B cell (primary cell): ENCODE measurements around the gene RNH1. TPM values are rescaled to one million over a fixed set of nuclear protein-coding genes. Genes with fewer than 3 reads are reported as not detected.

Experiments used
- ATAC-seq: fragments of 200-7000 bp; cut with Tn5 transposase; one replicate; pipeline ENCODE4 v1.10.0; 2021; ENCODE audit warnings: low read depth, mild to moderate bottlenecking, moderate number of reproducible peaks, moderate library complexity
- CTCF ChIA-PET: fragments of 350-600 bp; sonication (Branson Sonifier 250); formaldehyde crosslinking; loops from one replicate; lab custom pipeline; 2021; ENCODE audit warnings: antibody characterized with exemption, inconsistent platforms; lab: Charles Lee
- POLR2A ChIA-PET: fragments of 350-600 bp; sonication (Branson Sonifier 250); formaldehyde crosslinking; loops from one replicate; lab custom pipeline; 2021; ENCODE audit warnings: antibody characterized with exemption; lab: Charles Lee
- DNase-seq: peaks from one replicate; pipeline ENCODE4 v3.0.0; 2013
- H2AFZ ChIP-seq: 2 replicates; pipeline ENCODE4 v1.6.1; 2012; ENCODE audit warnings: mild to moderate bottlenecking, low read depth, low read length; ENCODE audit not compliant: insufficient read depth, poor library complexity, severe bottlenecking
- H3K27ac ChIP-seq, 2 donors: 1 replicate in 1 of 2; 2 replicates in 1 of 2; pipeline ENCODE4 v1.5.1; 2012 to 2013; ENCODE audit warnings: low read length in 2 of 2, mild to moderate bottlenecking in 2 of 2, moderate library complexity in 1 of 2
- H3K27me3 ChIP-seq, 4 experiments: fragments of 200-600 bp in 1 of 4; sonication (generic) in 1 of 4; replicated peaks in 1 of 4; 1 replicate in 2 of 4; 2 replicates in 2 of 4; pipeline versions ENCODE4 v1.6.1 to v1.7.0; 2013 to 2016; ENCODE audit warnings: low read length in 3 of 4, mild to moderate bottlenecking in 2 of 4, mixed read lengths in 1 of 4, moderate library complexity in 1 of 4; ENCODE audit not compliant: insufficient read depth in 4 of 4, control insufficient read depth in 3 of 4; ENCODE audit errors: control extremely low read depth in 1 of 4
- H3K36me3 ChIP-seq, 2 experiments: replicated peaks in 1 of 2; 1 replicate in 1 of 2; 2 replicates in 1 of 2; pipeline versions ENCODE4 v1.6.1 to v1.7.1; 2013; ENCODE audit warnings: low read length in 1 of 2; ENCODE audit not compliant: insufficient read depth in 2 of 2, control insufficient read depth in 1 of 2; ENCODE audit errors: control extremely low read depth in 1 of 2, extremely low read depth in 1 of 2
- H3K4me1 ChIP-seq, 2 donors: fragments of 200-600 bp in 1 of 2; sonication (generic) in 1 of 2; 1 replicate in 1 of 2; 2 replicates in 1 of 2; pipeline versions ENCODE4 v1.5.1 to v1.6.1; 2013 to 2017; ENCODE audit warnings: low read length in 2 of 2; ENCODE audit not compliant: control insufficient read depth in 2 of 2, insufficient read depth in 2 of 2
- H3K4me2 ChIP-seq: replicated peaks from 2 replicates; pipeline ENCODE3; 2012; ENCODE audit warnings: mild to moderate bottlenecking, low read depth, low read length; ENCODE audit not compliant: poor library complexity, severe bottlenecking
- H3K4me3 ChIP-seq, 5 experiments: fragments of 200-600 bp in 1 of 5; sonication (generic) in 1 of 5; 1 replicate in 3 of 5; 2 replicates in 2 of 5; pipeline versions ENCODE4 v1.5.1 to v1.7.0; 2011 to 2016; ENCODE audit warnings: low read length in 4 of 5, mild to moderate bottlenecking in 4 of 5, low read depth in 2 of 5, control low read depth in 1 of 5, moderate library complexity in 1 of 5; ENCODE audit not compliant: insufficient read depth in 1 of 5; ENCODE audit errors: control extremely low read depth in 1 of 5, extremely low read depth in 1 of 5
- H3K79me2 ChIP-seq: fragments of 200-600 bp; sonication (generic); one replicate; pipeline ENCODE4 v1.6.0; 2016; ENCODE audit warnings: low read length; ENCODE audit not compliant: control insufficient read depth, insufficient read depth
- H3K9ac ChIP-seq: fragments of 200-600 bp; sonication (generic); 2 replicates; pipeline ENCODE4 v1.6.1; 2017; ENCODE audit warnings: mild to moderate bottlenecking, low read length, moderate library complexity
- H3K9me3 ChIP-seq, 3 donors: one replicate each; pipeline versions ENCODE4 v1.6.1 to v1.7.1; 2013; ENCODE audit warnings: low read length in 2 of 3; ENCODE audit not compliant: control insufficient read depth in 2 of 3, insufficient read depth in 1 of 3; ENCODE audit errors: control extremely low read depth in 1 of 3
- H4K20me1 ChIP-seq: 2 replicates; pipeline ENCODE4 v1.6.0; 2012; ENCODE audit warnings: mild to moderate bottlenecking, low read length; ENCODE audit not compliant: insufficient read depth, control insufficient read depth, poor library complexity, severe bottlenecking
- H3K27ac Mint-ChIP-seq: one replicate; pipeline ENCODE4 v1.8.0; 2021; ENCODE audit warnings: mixed read lengths
- H3K27me3 Mint-ChIP-seq: one replicate; pipeline ENCODE4 v1.8.0; 2021; ENCODE audit warnings: mixed read lengths
- H3K4me1 Mint-ChIP-seq: one replicate; pipeline ENCODE4 v1.8.0; 2021; ENCODE audit warnings: mixed read lengths
- H3K4me3 Mint-ChIP-seq: one replicate; pipeline ENCODE4 v1.8.0; 2021; ENCODE audit warnings: mixed read lengths
- H3K9me3 Mint-ChIP-seq: one replicate; pipeline ENCODE4 v1.8.0; 2022; ENCODE audit warnings: mixed read lengths; ENCODE audit not compliant: insufficient read depth
- CTCF ChIP-seq: fragments of 200-600 bp; IDR thresholded peaks from one replicate; pipeline ENCODE4 v1.8.0; 2022; ENCODE audit warnings: antibody characterized with exemption, mild to moderate bottlenecking
- EZH2 ChIP-seq: IDR thresholded peaks from 2 replicates; pipeline ENCODE4 v1.6.1; 2012; ENCODE audit warnings: borderline replicate concordance, low read depth, mild to moderate bottlenecking, moderate library complexity, low read length; ENCODE audit not compliant: insufficient read depth, poor library complexity, severe bottlenecking
- WGBS: methylation state at CpG from one replicate; pipeline ENCODE4 v1.1.5; 2013; ENCODE audit warnings: missing lambda C conversion rate; ENCODE audit not compliant: insufficient coverage; 5-methylcytosine and 5-hydroxymethylcytosine counted together
- intact Hi-C: fragments of 100-400 bp; cut with micrococcal nuclease; formaldehyde crosslinking; loops from one replicate; pipeline ENCODE4 v1.10.0; 2022
- polyA minus RNA-seq: library from RNA; depleted of rRNA, polyadenylated mRNA; stranded (reverse); fragments of >200 nt; gene quantifications from 2 replicates; pipeline ENCODE4 v1.2.3, GENCODE V29; 2012
- polyA plus RNA-seq: library from polyadenylated mRNA; depleted of rRNA; stranded (reverse); fragments of >200 nt; gene quantifications from 2 replicates; pipeline ENCODE4 v1.2.3, GENCODE V29; 2012
- total RNA-seq, 2 donors: library from RNA; stranded (reverse); fragments of 120-200 nt in 1 of 2; gene quantifications; 1 replicate in 1 of 2; 2 replicates in 1 of 2; pipeline versions ENCODE4 v1.2.3 to v1.2.4, GENCODE V29; 2013 to 2022

RNH1 gene
- total RNA-seq (76.2 and 81.0 TPM in 2 replicates), polyA plus RNA-seq (156 and 159 TPM in 2 replicates), polyA minus RNA-seq (191 and 213 TPM in 2 replicates)
- total RNA-seq (2013): 61.6 TPM

GRCh38 chr11:506995-507726, at the start of gene RNH1:
TSS of gene RNH1 (minus strand) at chr11:507242. CDS start at chr11:502162, 5,080 bp downstream.
- CTCF ChIA-PET: interaction anchor here (1.0 to 2.1 kb wide), 3 partner anchors 11 to 270 kb away, joined by 3 to 10 read pairs (median 6); no protein-coding TSS in a partner anchor
- peaks cover 0 to 3% of the 10 kb centered on the region in 2 experiments for H3K36me3 ChIP-seq
- no peak for TF ChIP-seq CTCF
- no peak for TF ChIP-seq EZH2
- Mint-ChIP-seq H3K27ac (peak within 1 kb of the TSS; percentile 100), H3K9me3 (no peaks in the 10 kb centered on the region), H3K4me3 (peak within 1 kb of the TSS; percentile 99), H3K27me3 (no peaks in the 10 kb centered on the region), H3K4me1 (peaks cover 38% of the 10 kb centered on the region)
- peaks cover 0 to 10% (median 0%) of the 10 kb centered on the region in 4 experiments for H3K27me3 ChIP-seq
- ATAC-seq (peak; percentile 87), DNase-seq (peak; percentile 96)
- H3K4me2 ChIP-seq: peak within 1 kb of the TSS; percentile 100
- H3K79me2 ChIP-seq: peaks cover 39% of the 10 kb centered on the region
- peak within 1 kb of the TSS; percentile 100 for H3K27ac ChIP-seq
- peaks cover 28 to 45% of the 10 kb centered on the region in 2 donors for H3K4me1 ChIP-seq
- H4K20me1 ChIP-seq: peaks cover 26% of the 10 kb centered on the region
- peak within 1 kb of the TSS; percentile 38 to 100 (median 98) for H3K4me3 ChIP-seq
- under 1% methylated on average over 84 of the region's 93 CpGs for WGBS
- peak within 1 kb of the TSS; percentile 100 for H3K9ac ChIP-seq
- POLR2A ChIA-PET: interaction anchor here (0.7 to 1.6 kb wide), 7 partner anchors 29 to 216 kb away, joined by 3 to 26 read pairs (median 6); partner anchors contain the start of genes HRAS, LRRC56 and PTDSS2
- H2AFZ ChIP-seq: peak within 1 kb of the TSS; percentile 71
- peaks cover 0 to 2% (median 0%) of the 10 kb centered on the region in 3 donors for H3K9me3 ChIP-seq
- intact Hi-C loops: loop anchor here (1.0 to 2.0 kb wide), 10 partner anchors 11 to 302 kb away; partner anchors contain the start of genes BET1L, LMNTD2, LRRC56 and PHRF1
